Mammary epithelial cell (primary cell): ENCODE results near the gene MPIG6B.

ENCODE experiments used
- CTCF ChIP-seq, 2 donors: IDR thresholded peaks in 1 of 2; conservative IDR thresholded peaks in 1 of 2; 2 replicates each; pipeline ENCODE4 v1.5.1; 2011 to 2012; ENCODE audit warnings: inconsistent platforms in 2 of 2, low read length in 2 of 2, mild to moderate bottlenecking in 2 of 2, control low read depth in 1 of 2, low read depth in 1 of 2; ENCODE audit not compliant: insufficient read depth in 1 of 2; ENCODE audit errors: extremely low read depth in 1 of 2
- EZH2 ChIP-seq: IDR thresholded peaks from 2 replicates; pipeline ENCODE4 v1.6.1; 2012; ENCODE audit warnings: low read length, inconsistent platforms, borderline replicate concordance

GRCh38 chr6:31702405-31702818, 20.8 kb upstream of the MPIG6B start:
- no peak for TF ChIP-seq CTCF (conservative IDR thresholded peaks at IDR 0.05 in 1 of 2, IDR thresholded peaks at IDR 0.05 in 1 of 2; ENCODE audit: extremely low read depth in 1 of 2, insufficient read depth in 1 of 2, low read depth in 1 of 2, low read length in 2 of 2)
- TF ChIP-seq EZH2, result no peak
